Hepatocyte (in vitro differentiated cells): ENCODE results near the gene ATCAY. TPM values are rescaled to one million over a fixed set of nuclear protein-coding genes. Genes with fewer than 3 reads are reported as not detected.

ENCODE experiments used
- DNase-seq: peaks from one replicate; pipeline ENCODE4 v3.0.0-alpha.2; 2016; ENCODE audit warnings: low spot score
- H2AFZ ChIP-seq: fragments of 200-600 bp; sonication (generic); 2 replicates; pipeline ENCODE4 v1.6.0; 2016; ENCODE audit warnings: antibody characterized with exemption, mild to moderate bottlenecking
- H3K27ac ChIP-seq: fragments of 200-600 bp; sonication (generic); 2 replicates; pipeline ENCODE4 v1.5.1; 2016; ENCODE audit warnings: mild to moderate bottlenecking
- H3K27me3 ChIP-seq: fragments of 200-600 bp; sonication (generic); 2 replicates; pipeline ENCODE4 v1.6.1; 2016
- H3K36me3 ChIP-seq: fragments of 200-600 bp; sonication (generic); replicated peaks from 2 replicates; pipeline ENCODE4 v1.5.1; 2016; ENCODE audit warnings: low read depth; ENCODE audit not compliant: insufficient read depth
- H3K4me1 ChIP-seq: fragments of 200-600 bp; sonication (generic); 2 replicates; pipeline ENCODE4 v1.5.1; 2016; ENCODE audit warnings: mild to moderate bottlenecking, moderate library complexity; ENCODE audit not compliant: insufficient read depth
- H3K4me2 ChIP-seq: fragments of 200-600 bp; sonication (generic); 2 replicates; pipeline ENCODE4 v1.6.0; 2016
- H3K4me3 ChIP-seq: fragments of 200-600 bp; sonication (generic); 2 replicates; pipeline ENCODE4 v1.5.1; 2016; ENCODE audit warnings: mild to moderate bottlenecking
- H3K79me2 ChIP-seq: fragments of 200-600 bp; sonication (generic); 2 replicates; pipeline ENCODE4 v1.6.0; 2017; ENCODE audit warnings: mild to moderate bottlenecking
- H3K9me2 ChIP-seq: fragments of 200-600 bp; sonication (generic); replicated peaks from 2 replicates; pipeline ENCODE4 v1.6.0; 2017; ENCODE audit warnings: mild to moderate bottlenecking; ENCODE audit not compliant: insufficient read depth
- H3K9me3 ChIP-seq: fragments of 200-600 bp; sonication (generic); 2 replicates; pipeline ENCODE4 v1.5.1; 2016; ENCODE audit warnings: low read depth, mild to moderate bottlenecking
- H4K20me1 ChIP-seq: fragments of 200-600 bp; sonication (generic); 2 replicates; pipeline ENCODE4 v1.6.0; 2016; ENCODE audit warnings: mild to moderate bottlenecking; ENCODE audit not compliant: insufficient read depth, poor library complexity, severe bottlenecking
- CTCF ChIP-seq: fragments of 200-600 bp; sonication (generic); IDR thresholded peaks from 2 replicates; pipeline ENCODE4 v1.5.1; 2016; ENCODE audit warnings: antibody characterized with exemption, mild to moderate bottlenecking; ENCODE audit not compliant: poor library complexity
- EZH2 ChIP-seq: fragments of 200-600 bp; sonication (generic); IDR thresholded peaks from 2 replicates; pipeline ENCODE4 v1.6.1; 2016; ENCODE audit warnings: antibody characterized with exemption, mild to moderate bottlenecking, borderline replicate concordance
- EZH2phosphoT487 ChIP-seq: fragments of 200-600 bp; sonication (generic); IDR thresholded peaks from one replicate; pipeline ENCODE4 v1.6.1; 2018; ENCODE audit warnings: antibody characterized with exemption, mild to moderate bottlenecking, low read depth, moderate library complexity; ENCODE audit not compliant: unreplicated experiment, severe bottlenecking
- WGBS: methylation state at CpG from one replicate; pipeline ENCODE4 v1.1.6; 2016; ENCODE audit warnings: low lambda C conversion rate; ENCODE audit errors: missing lambda C conversion rate; 5-methylcytosine and 5-hydroxymethylcytosine counted together
- polyA plus RNA-seq: library from polyadenylated mRNA; unstranded; fragments of >200 nt; fragmentation: Nextera tagmentation; extraction: Ambion mirVana; gene quantifications from 2 replicates; pipeline ENCODE4 v1.2.1, GENCODE V29; 2016
- total RNA-seq: library from RNA; depleted of rRNA; stranded (reverse); fragments of >200 nt; gene quantifications from 2 replicates; pipeline ENCODE4 v1.2.3, GENCODE V29; 2014

Gene ATCAY
- total RNA-seq = 0.13 and 0.28 TPM in 2 replicates
- polyA plus RNA-seq = 0.33 TPM in 1 of 2 replicates, not detected in the other

GRCh38 chr19:3880471-3881271 is at the start of gene ATCAY:
Gene ATCAY, plus strand, starts transcription at chr19:3880685. Its CDS starts 5,083 bp downstream, at chr19:3885768.
- H2AFZ ChIP-seq = no peak within 1 kb of the TSS
- H3K4me3 ChIP-seq = no peak within 1 kb of the TSS
- TF ChIP-seq EZH2 = peak; percentile 83
- no peak for TF ChIP-seq CTCF
- H3K27me3 ChIP-seq = peaks cover 45% of the 10 kb centered on the region
- no peaks in the 10 kb centered on the region for H3K4me1 ChIP-seq
- H3K9me2 ChIP-seq = no peaks in the 10 kb centered on the region
- no peak within 1 kb of the TSS for H3K4me2 ChIP-seq
- no peaks in the 10 kb centered on the region for H4K20me1 ChIP-seq
- H3K27ac ChIP-seq = no peak within 1 kb of the TSS
- H3K36me3 ChIP-seq = no peaks in the 10 kb centered on the region
- no peak for DNase-seq
- whole genome bisulfite sequencing = 5% methylated on average over 42 of the region's 49 CpGs
- H3K9me3 ChIP-seq = no peaks in the 10 kb centered on the region
- H3K79me2 ChIP-seq = no peaks in the 10 kb centered on the region

GRCh38 chr19:3831601-3832000 is 48.9 kb upstream of the ATCAY start:
- no peak overlapping the region for H2AFZ ChIP-seq
- 93% methylated on average over 19 of the region's 19 CpGs for WGBS
- no peak overlapping the region for H3K27ac ChIP-seq
- no peaks in the 10 kb centered on the region for H3K4me1 ChIP-seq
- H3K4me2 ChIP-seq = no peak overlapping the region
- DNase-seq = no peak
- no peaks in the 10 kb centered on the region for H3K36me3 ChIP-seq
- TF ChIP-seq EZH2phosphoT487 (no peak), EZH2 (no peak), CTCF (no peak)
- no peaks in the 10 kb centered on the region for H3K9me3 ChIP-seq
- no peak overlapping the region for H3K4me3 ChIP-seq
- H3K27me3 ChIP-seq = no peaks in the 10 kb centered on the region
- H4K20me1 ChIP-seq = no peaks in the 10 kb centered on the region
- no peaks in the 10 kb centered on the region for H3K9me2 ChIP-seq
- no peaks in the 10 kb centered on the region for H3K79me2 ChIP-seq

- no peak overlapping the region for H3K4me3 ChIP-seq
- no peaks in the 10 kb centered on the region for H3K4me1 ChIP-seq
- H3K27me3 ChIP-seq = no peaks in the 10 kb centered on the region
- 92% methylated on average over 6 of the region's 6 CpGs for WGBS
- TF ChIP-seq CTCF (no peak), EZH2 (no peak), EZH2phosphoT487 (no peak)
- no peaks in the 10 kb centered on the region for H3K36me3 ChIP-seq
- H4K20me1 ChIP-seq = no peaks in the 10 kb centered on the region
- no peak overlapping the region for H3K27ac ChIP-seq
- H3K79me2 ChIP-seq = no peaks in the 10 kb centered on the region
- H3K9me3 ChIP-seq = no peaks in the 10 kb centered on the region
- no peaks in the 10 kb centered on the region for H3K9me2 ChIP-seq
- no peak overlapping the region for H2AFZ ChIP-seq
- no peak overlapping the region for H3K4me2 ChIP-seq
- DNase-seq = no peak
These were observed 48.5 kb upstream of the ATCAY start for GRCh38 chr19:3832001-3832400.
